GM10266 (cell line): Measurements from ENCODE around the gene RUFY4.
A peak's percentile ranks its signal among the peaks of the same experiment; 100 is the strongest.

Experiments used
- DNase-seq: peaks from one replicate; pipeline ENCODE4 v3.0.0; 2012; ENCODE audit errors: extremely low spot score
- CTCF ChIP-seq: IDR thresholded peaks from 2 replicates; pipeline ENCODE4 v1.5.1; 2012; ENCODE audit warnings: mild to moderate bottlenecking, low read depth; ENCODE audit not compliant: control insufficient read depth, insufficient read depth; ENCODE audit errors: missing control alignments

RUFY4 gene

GRCh38 chr2:218072002-218072401 is 2.9 kb downstream of the RUFY4 start:
- TF ChIP-seq CTCF = no peak
- no peak for DNase-seq

- no peak for DNase-seq
- TF ChIP-seq CTCF = no peak
Observed at GRCh38 chr2:218072478-218073024, 3.5 kb downstream of the RUFY4 start.

GRCh38 chr2:218073185-218073584 is 4.1 kb downstream of the RUFY4 start:
- TF ChIP-seq CTCF = no peak
- no peak for DNase-seq

- TF ChIP-seq CTCF = peak; percentile 67
Observed at GRCh38 chr2:218074031-218074430, 5.0 kb downstream of the RUFY4 start.

GRCh38 chr2:218075975-218076811 is 7.1 kb downstream of the RUFY4 start:
- no peak for TF ChIP-seq CTCF
- DNase-seq = no peak

More at GRCh38 chr2:218074031-218074430, 5.0 kb downstream of the RUFY4 start:
- DNase-seq = peak; percentile 31

- TF ChIP-seq CTCF = no peak
Observed at GRCh38 chr2:218077464-218078216, 8.6 kb downstream of the RUFY4 start.

More at GRCh38 chr2:218077464-218078216, 8.6 kb downstream of the RUFY4 start:
- no peak for DNase-seq
